HG02943 (cell line): ENCODE data around the gene ECHS1.
"Not testable (repeated sequence)": the region's sequence is repeated elsewhere in the genome, so short reads cannot be mapped to it uniquely, and the experiment has no call there.

Source experiments
- ATAC-seq: cut with Tn5 transposase; IDR thresholded peaks from one replicate; pipeline ENCODE4 v1.9.1; 2021; ENCODE audit warnings: mild to moderate bottlenecking, low read depth, moderate library complexity; ENCODE audit not compliant: unreplicated experiment

ECHS1 gene

GRCh38 chr10:133400624-133401424 lies 27.7 kb upstream of the ECHS1 start:
- peak; percentile 74 for ATAC-seq

DNA sequence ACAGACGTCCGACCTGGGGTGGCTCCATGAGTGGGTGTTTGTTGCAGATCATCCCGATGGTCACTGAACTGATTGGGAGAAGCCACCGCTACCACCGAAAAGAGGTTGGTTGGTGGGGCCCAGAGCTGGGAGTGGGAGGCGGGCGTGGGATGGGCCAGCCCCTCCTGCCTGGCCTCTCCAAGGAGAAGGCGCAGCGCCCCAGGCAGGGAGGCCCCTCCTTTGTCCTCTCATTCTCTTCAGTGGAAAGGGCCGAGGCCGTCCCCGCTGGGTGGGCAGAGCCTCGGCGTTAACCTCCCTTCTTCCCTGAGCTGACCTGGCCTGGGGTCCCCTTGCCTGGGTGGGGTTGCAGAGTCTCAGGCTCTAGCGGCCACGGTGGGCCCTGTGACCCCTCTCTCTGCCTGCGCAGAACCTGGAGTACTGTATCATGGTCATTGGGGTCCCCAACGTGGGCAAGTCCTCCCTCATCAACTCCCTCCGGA lies 26.0 kb upstream of the ECHS1 start:
- ATAC-seq: no peak

DNA sequence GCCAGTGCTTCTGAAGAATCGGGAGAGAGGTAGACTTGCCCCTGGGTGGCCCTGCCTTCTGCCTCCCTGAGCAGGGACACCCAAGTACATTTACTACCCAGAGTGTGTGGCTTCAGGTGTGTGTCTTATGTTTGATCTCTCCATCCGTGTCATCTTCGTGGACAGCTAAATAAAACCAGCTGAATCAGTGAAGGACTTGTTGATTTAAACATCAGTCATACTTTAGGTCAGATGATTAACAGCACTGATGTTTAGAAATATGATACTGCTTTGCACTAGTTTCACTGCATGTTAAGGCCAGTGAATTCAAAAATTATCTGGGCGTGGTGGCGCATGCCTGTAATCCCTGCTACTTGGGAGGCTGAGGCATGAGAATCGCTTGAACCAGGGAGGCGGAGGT lies 24.8 kb upstream of the ECHS1 start:
- no peak for ATAC-seq

- ATAC-seq: no peak
Measured at GRCh38 chr10:133396035-133396624, 23.0 kb upstream of the ECHS1 start.

DNA sequence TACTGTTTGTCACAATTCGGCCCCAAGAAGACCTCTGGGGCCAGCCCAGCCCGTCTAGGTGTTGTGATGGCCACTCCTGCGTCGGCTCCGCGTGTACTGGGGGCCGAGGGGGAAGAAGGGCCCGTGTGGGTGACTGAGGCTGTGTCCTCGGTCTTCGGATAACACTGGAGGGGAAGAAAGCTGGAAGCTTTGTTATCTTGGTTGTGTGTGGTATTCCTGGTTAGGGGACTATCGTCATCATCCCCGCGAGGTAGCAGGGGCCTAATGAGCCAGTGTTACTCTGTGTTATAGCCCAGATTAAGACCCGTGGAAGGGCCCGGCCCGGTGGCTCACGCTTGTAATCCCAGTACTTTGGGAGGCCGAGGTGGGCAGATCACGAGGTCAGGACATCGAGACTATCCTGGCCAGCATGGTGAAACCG lies 21.7 kb upstream of the ECHS1 start:
- no peak for ATAC-seq

DNA sequence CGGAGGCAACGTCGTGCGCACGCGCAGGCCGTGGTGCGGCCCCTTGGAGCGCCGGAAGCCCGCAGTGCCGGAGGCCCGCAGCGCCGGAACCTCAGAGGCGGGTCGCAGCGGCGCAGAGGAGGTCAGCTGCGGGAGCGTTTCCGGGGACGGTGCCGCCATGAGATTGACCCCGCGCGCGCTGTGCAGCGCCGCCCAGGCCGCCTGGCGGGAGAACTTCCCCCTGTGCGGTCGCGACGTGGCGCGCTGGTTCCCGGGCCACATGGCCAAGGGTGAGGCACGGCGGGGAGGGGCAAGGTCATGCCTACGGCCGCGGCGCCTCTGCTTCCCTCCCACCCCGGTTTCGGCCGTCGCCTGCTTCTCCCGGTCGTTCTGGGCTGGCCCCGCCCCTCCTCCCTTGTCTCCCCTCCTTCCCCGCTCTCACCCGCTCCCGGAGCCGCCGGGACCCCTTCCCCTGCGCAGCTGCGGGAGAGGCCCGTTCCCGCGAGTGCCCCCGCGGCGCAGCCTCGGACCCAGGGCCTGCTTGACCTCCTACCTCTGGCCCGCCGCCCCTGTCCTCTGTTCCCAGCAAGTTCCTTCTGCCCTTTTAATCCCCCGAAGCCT lies 21.0 kb upstream of the ECHS1 start, which contains the start of gene MTG1:
Gene MTG1, plus strand, starts transcription at position 94 of the 600 bp plus-strand sequence. Its CDS starts 64 bp downstream, at position 158.
- ATAC-seq: peak; percentile 55

- ATAC-seq: no peak
Measured at GRCh38 chr10:133393401-133394063, 20.4 kb upstream of the ECHS1 start.

- ATAC-seq: no peak
Measured at GRCh38 chr10:133391761-133392518, 18.8 kb upstream of the ECHS1 start.

GRCh38 chr10:133391249-133391635 lies 18.1 kb upstream of the ECHS1 start:
- ATAC-seq: no peak

DNA sequence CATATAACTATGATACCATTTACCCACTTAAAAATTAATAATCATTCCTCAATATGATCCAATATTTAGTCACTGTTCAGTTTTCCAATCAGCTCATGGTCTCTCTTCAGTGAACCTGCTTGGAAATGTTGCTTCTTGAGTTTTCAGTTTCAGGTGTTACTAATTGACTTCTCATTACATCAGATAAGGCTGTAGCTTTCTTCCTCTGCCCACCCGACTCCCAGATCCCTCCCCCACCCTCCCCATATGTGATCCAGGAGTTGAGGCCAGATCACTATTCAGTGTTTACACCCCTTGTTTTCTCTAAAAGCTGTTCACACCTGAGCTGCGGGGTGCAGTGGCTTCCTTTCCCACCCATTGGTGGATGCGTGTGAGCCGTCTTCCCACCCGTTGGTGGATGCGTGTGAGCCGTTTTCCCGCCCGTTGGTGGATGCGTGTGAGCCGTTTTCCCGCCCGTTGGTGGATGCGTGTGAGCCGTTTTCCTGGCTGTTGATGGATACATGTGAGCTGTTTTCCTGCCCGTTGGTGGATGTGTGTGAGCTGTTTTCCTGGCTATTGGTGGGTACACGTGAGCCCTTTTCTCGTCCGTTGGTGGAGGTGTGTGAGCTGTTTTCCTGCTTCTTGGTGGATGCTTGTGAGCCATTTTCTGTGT lies 17.6 kb upstream of the ECHS1 start:
- ATAC-seq: no peak

- peak; percentile 79 for ATAC-seq
Measured at GRCh38 chr10:133388973-133389818, 16.0 kb upstream of the ECHS1 start.

DNA sequence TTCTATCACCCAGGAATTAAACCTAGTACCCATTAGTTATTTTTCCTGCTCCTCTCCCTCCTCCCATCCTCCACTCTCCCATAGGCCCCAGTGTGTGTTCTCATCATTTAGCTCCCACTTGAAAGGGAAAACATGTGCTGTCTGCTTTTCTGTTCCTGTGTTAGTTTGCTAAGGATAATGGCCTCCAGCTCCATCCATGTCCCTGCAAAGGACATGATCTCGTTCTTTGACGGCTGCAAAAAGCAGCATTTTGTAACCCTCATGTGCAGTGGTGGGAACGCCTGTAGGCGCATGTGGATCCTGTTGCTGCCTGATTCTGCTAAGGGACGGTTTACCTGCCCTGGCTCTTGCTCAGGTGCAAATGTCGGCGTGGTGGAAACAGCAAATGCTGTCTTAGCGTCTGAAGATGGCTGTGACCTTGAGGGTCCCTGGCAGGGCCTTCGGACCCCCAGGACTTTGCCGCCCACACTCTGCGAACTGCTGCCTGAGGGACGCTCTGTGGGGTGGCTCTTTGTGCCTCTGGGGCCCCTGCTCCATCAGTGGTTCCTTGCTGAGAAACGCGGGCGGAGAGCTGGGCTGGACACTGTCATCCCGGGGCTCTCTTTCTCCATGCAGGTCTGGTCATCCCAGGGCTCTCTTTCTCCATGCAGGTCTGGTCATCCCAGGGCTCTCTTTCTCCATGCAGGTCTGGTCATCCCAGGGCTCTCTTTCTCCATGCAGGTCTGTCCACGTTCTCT lies 15.2 kb upstream of the ECHS1 start:
- ATAC-seq: no peak

- not testable (repeated sequence) for ATAC-seq
Measured at GRCh38 chr10:133386951-133387350, 13.8 kb upstream of the ECHS1 start.

GRCh38 chr10:133385214-133385613 lies 12.1 kb upstream of the ECHS1 start:
- ATAC-seq: no peak

DNA sequence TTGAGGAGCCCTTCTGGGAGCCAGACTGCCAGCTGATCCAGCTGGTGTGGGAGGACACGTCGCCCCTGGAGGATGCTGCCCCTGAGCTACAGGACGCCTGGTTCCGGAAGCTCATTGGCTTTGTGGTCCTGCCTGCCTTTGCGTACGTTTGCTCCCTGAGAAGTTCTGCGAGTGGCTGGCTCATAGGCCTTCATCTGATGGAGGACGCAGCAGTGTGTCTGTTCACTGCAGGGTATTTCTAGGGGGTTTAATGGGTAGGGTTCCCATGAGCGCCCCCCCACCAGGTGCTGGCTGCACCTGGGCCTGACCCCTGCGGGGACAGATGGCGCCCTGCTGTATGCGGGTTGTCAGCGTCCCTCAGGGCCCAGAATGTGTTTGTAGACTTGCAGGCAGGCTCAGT lies 10.9 kb upstream of the ECHS1 start:
- no peak for ATAC-seq

- no peak for ATAC-seq
Measured at GRCh38 chr10:133383551-133383950, 10.4 kb upstream of the ECHS1 start.

DNA sequence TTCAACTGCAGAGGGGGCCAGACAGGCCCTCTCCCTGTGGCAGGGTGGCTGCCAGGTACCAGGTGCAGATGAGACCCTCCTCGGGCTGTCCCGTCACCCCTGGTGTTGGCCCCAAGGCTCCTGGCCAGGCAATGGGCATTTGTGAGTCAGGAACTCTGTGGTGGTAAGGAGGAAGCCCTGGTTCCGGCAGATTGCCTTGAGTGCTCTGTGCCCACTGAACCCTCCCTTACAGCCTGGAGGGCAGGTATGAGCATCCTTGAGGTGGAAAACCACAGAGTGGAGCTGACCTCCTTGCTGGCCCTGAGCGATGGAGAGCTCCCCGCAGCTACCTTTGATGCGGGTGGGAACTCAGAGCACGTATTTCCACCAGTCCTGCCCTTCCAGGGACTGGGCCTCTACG lies 7.9 kb upstream of the ECHS1 start:
- ATAC-seq: no peak
